Left lung (tissue), 10 donors: ENCODE results near the gene HIF3A. TPM values are rescaled to one million over a fixed set of nuclear protein-coding genes. Genes with fewer than 3 reads are reported as not detected.

Experiments
- ATAC-seq: fragments of 200-7000 bp; cut with Tn5 transposase; one replicate; pipeline ENCODE4 v1.9.1; 2020; ENCODE audit warnings: moderate library complexity
- DNase-seq, 4 donors: peaks; one replicate each; pipeline ENCODE4 v3.0.0-alpha.2; 2013 to 2020
- H3K27ac ChIP-seq, 2 donors: fragments of 200-600 bp; sonication (generic) in 1 of 2; one replicate each; pipeline versions ENCODE4 v1.5.0 to v1.8.0; 2020 to 2021
- H3K27me3 ChIP-seq, 2 donors: fragments of 200-600 bp; sonication (generic) in 1 of 2; one replicate each; pipeline versions ENCODE4 v1.5.0 to v1.8.0; 2020 to 2021
- H3K36me3 ChIP-seq, 2 donors: fragments of 200-600 bp; sonication (generic) in 1 of 2; one replicate each; pipeline versions ENCODE4 v1.5.0 to v1.8.0; 2020 to 2021
- H3K4me1 ChIP-seq, 2 donors: fragments of 200-600 bp; one replicate each; pipeline ENCODE4 v1.8.0; 2021
- H3K4me3 ChIP-seq, 2 donors: fragments of 200-600 bp; sonication (generic) in 1 of 2; one replicate each; pipeline versions ENCODE4 v1.5.0 to v1.8.0; 2020 to 2021; ENCODE audit warnings: mild to moderate bottlenecking in 1 of 2
- H3K9me3 ChIP-seq, 2 donors: fragments of 200-600 bp; sonication (generic) in 1 of 2; one replicate each; pipeline versions ENCODE4 v1.5.0 to v1.8.0; 2020 to 2021
- CTCF ChIP-seq, 2 donors: fragments of 200-600 bp; sonication (generic) in 1 of 2; IDR thresholded peaks; one replicate each; pipeline versions ENCODE4 v1.5.0 to v1.8.0; 2021; ENCODE audit warnings: antibody characterized with exemption in 2 of 2
- intact Hi-C, 2 donors: fragments of 100-400 bp; cut with DNase I; formaldehyde crosslinking; loops; one replicate each; pipeline versions ENCODE4 v1.11.2 to v1.14.2; 2022
- polyA plus RNA-seq, 6 donors: library from polyadenylated mRNA; unstranded; fragments of 120-200 nt; gene quantifications; one replicate each; pipeline ENCODE4 v1.2.1, GENCODE V29; 2013; ENCODE audit not compliant: insufficient read length in 6 of 6
- total RNA-seq, 2 donors: library from RNA; stranded (reverse); fragmentation: NEBNext Ultra II Directional; extraction: Animal tissue kit (Norgen Biotek cat#: 25700); gene quantifications; one replicate each; pipeline ENCODE4 v1.2.1, GENCODE V29; 2021
- donor health status: DM: no; HTN: yes; CAD: no.
- donor health status: DM: no; HTN: no; CAD: no.

Gene HIF3A
- total and polyA plus RNA-seq, 8 donors: 15.9 to 218 (median 173) TPM

GRCh38 chr19:46284635-46285034 is 12.2 kb upstream of the HIF3A start:
- intact Hi-C loops: loop anchor here in 1 of 2 donors (10.0 kb wide), 2 partner anchors 110 to 200 kb away; no protein-coding TSS in a partner anchor
- no peak for TF ChIP-seq CTCF (IDR thresholded peaks at IDR 0.05)
- DNase-seq: no peak
- Histone ChIP-seq H3K4me1 (peaks cover 0 to 18% of the 10 kb centered on the region in 2 donors), H3K9me3 (peaks cover 0 to 3% of the 10 kb centered on the region in 2 donors), H3K4me3 (no peak overlapping the region), H3K27me3 (no peaks in the 10 kb centered on the region), H3K36me3 (no peaks in the 10 kb centered on the region), H3K27ac (peak overlapping the region in 1 of 2 donors; percentile 63)
- no peak for ATAC-seq

- no peak overlapping the region for H3K4me3 ChIP-seq
- no peak for TF ChIP-seq CTCF (IDR thresholded peaks at IDR 0.05)
- no peaks in the 10 kb centered on the region for H3K27me3 ChIP-seq
- H3K4me1 ChIP-seq: peaks cover 0 to 15% of the 10 kb centered on the region in 2 donors
- no peak for DNase-seq
- no peaks in the 10 kb centered on the region for H3K36me3 ChIP-seq
- no peak for ATAC-seq
- intact Hi-C loops: loop anchor here in 1 of 2 donors (10.0 kb wide), 2 partner anchors 107 to 197 kb away; no protein-coding TSS in a partner anchor
- peaks cover 0 to 12% of the 10 kb centered on the region in 2 donors for H3K9me3 ChIP-seq
- no peak overlapping the region for H3K27ac ChIP-seq
These were observed 9.3 kb upstream of the HIF3A start for GRCh38 chr19:46287585-46287984.

- DNase-seq (no peak), ATAC-seq (peak; percentile 71)
- H3K4me3 ChIP-seq: no peak overlapping the region
- no peaks in the 10 kb centered on the region for H3K36me3 ChIP-seq
- peaks cover 0 to 12% of the 10 kb centered on the region in 2 donors for H3K9me3 ChIP-seq
- H3K4me1 ChIP-seq: peaks cover 0 to 9% of the 10 kb centered on the region in 2 donors
- intact Hi-C loops: loop anchor here in 1 of 2 donors (10.0 kb wide), 2 partner anchors 106 to 196 kb away; no protein-coding TSS in a partner anchor
- peak overlapping the region; percentile 34 to 57 for H3K27ac ChIP-seq
- H3K27me3 ChIP-seq: no peaks in the 10 kb centered on the region
- TF ChIP-seq CTCF (IDR thresholded peaks at IDR 0.05): no peak
These were observed 7.8 kb upstream of the HIF3A start for GRCh38 chr19:46288896-46289588.

- peaks cover 0 to 12% of the 10 kb centered on the region in 2 donors for H3K9me3 ChIP-seq
- no peak overlapping the region for H3K4me3 ChIP-seq
- intact Hi-C loops: loop anchor here in 1 of 2 donors (10.0 kb wide), 2 partner anchors 105 to 195 kb away; no protein-coding TSS in a partner anchor
- H3K27ac ChIP-seq: peak overlapping the region in 1 of 2 donors; percentile 57
- H3K4me1 ChIP-seq: peaks cover 0 to 9% of the 10 kb centered on the region in 2 donors
- H3K27me3 ChIP-seq: no peaks in the 10 kb centered on the region
- ATAC-seq: no peak
- H3K36me3 ChIP-seq: no peaks in the 10 kb centered on the region
- DNase-seq: no peak
- TF ChIP-seq CTCF (IDR thresholded peaks at IDR 0.05): no peak
These were observed 6.9 kb upstream of the HIF3A start for GRCh38 chr19:46289724-46290619.
